Measurements from ENCODE around the gene WDR5B.

The WDR5B gene

GRCh38 chr3:122427857-122428471 lies 12.1 kb upstream of the WDR5B start:
- DNase-seq (ENCODE audit: low read depth): peak; percentile 13
- no peak for TF ChIP-seq CTCF (IDR thresholded peaks at IDR 0.05; ENCODE audit: insufficient read depth, low read depth, low read length, missing control alignments)
- H3K4me3 ChIP-seq (ENCODE audit: low read depth, low read length): no peak overlapping the region

- DNase-seq (ENCODE audit: low read depth): no peak
- TF ChIP-seq CTCF (IDR thresholded peaks at IDR 0.05; ENCODE audit: insufficient read depth, low read depth, low read length, missing control alignments): no peak
- H3K4me3 ChIP-seq (ENCODE audit: low read depth, low read length): no peak overlapping the region
Observed at GRCh38 chr3:122421836-122422235, 6.0 kb upstream of the WDR5B start.

GRCh38 chr3:122421101-122421500 lies 5.2 kb upstream of the WDR5B start:
- H3K4me3 ChIP-seq (ENCODE audit: low read depth, low read length): no peak overlapping the region
- TF ChIP-seq CTCF (IDR thresholded peaks at IDR 0.05; ENCODE audit: insufficient read depth, low read depth, low read length, missing control alignments): no peak
- no peak for DNase-seq (ENCODE audit: low read depth)

GRCh38 chr3:122416966-122417365 lies 1.1 kb upstream of the WDR5B start:
- H3K4me3 ChIP-seq (ENCODE audit: low read depth, low read length): peak overlapping the region; percentile 75
- no peak for DNase-seq (ENCODE audit: low read depth)
- no peak for TF ChIP-seq CTCF (IDR thresholded peaks at IDR 0.05; ENCODE audit: insufficient read depth, low read depth, low read length, missing control alignments)

- DNase-seq (ENCODE audit: low read depth): peak; percentile 86
- H3K4me3 ChIP-seq (ENCODE audit: low read depth, low read length): peak overlapping the region; percentile 75
- TF ChIP-seq CTCF (IDR thresholded peaks at IDR 0.05; ENCODE audit: insufficient read depth, low read depth, low read length, missing control alignments): no peak
Observed at GRCh38 chr3:122415104-122415744, 638 bp downstream of the WDR5B start.

GRCh38 chr3:122414391-122414790 lies 1.5 kb downstream of the WDR5B start:
- H3K4me3 ChIP-seq (ENCODE audit: low read depth, low read length): no peak overlapping the region
- no peak for DNase-seq (ENCODE audit: low read depth)
- no peak for TF ChIP-seq CTCF (IDR thresholded peaks at IDR 0.05; ENCODE audit: insufficient read depth, low read depth, low read length, missing control alignments)

GRCh38 chr3:122410639-122411038 lies 5.2 kb downstream of the WDR5B start:
- DNase-seq (ENCODE audit: low read depth): no peak
- TF ChIP-seq CTCF (IDR thresholded peaks at IDR 0.05; ENCODE audit: insufficient read depth, low read depth, low read length, missing control alignments): no peak
- no peak overlapping the region for H3K4me3 ChIP-seq (ENCODE audit: low read depth, low read length)
